Prostate gland (tissue), 2 donors: Measurements from ENCODE around the gene CEMIP. TPM values are rescaled to one million over a fixed set of nuclear protein-coding genes. Genes with fewer than 3 reads are reported as not detected.

Experiments used
- DNase-seq: peaks from one replicate; pipeline ENCODE4 v3.0.0-alpha.2; 2019; ENCODE audit warnings: low spot score
- H3K27ac ChIP-seq, 2 donors: fragments of 200-600 bp; sonication (generic); 2 replicates each; pipeline ENCODE4 v1.5.1; 2017 to 2019
- H3K27me3 ChIP-seq: fragments of 200-600 bp; sonication (generic); replicated peaks from 2 replicates; pipeline ENCODE4 v1.5.1; 2019; ENCODE audit not compliant: insufficient read depth
- H3K36me3 ChIP-seq, 2 donors: fragments of 200-600 bp; sonication (generic); 1 replicate in 1 of 2; 2 replicates in 1 of 2; pipeline versions ENCODE4 v1.5.1 to v1.8.1; 2017 to 2019
- H3K4me1 ChIP-seq: fragments of 200-600 bp; sonication (generic); replicated peaks from 2 replicates; pipeline ENCODE4 v1.5.1; 2019
- H3K4me3 ChIP-seq, 2 donors: fragments of 200-600 bp; sonication (generic); 2 replicates each; pipeline ENCODE4 v1.5.1; 2017 to 2019
- H3K9me3 ChIP-seq: fragments of 200-600 bp; sonication (generic); 2 replicates; pipeline ENCODE4 v1.5.1; 2017
- POLR2A ChIP-seq: fragments of 450-650 bp; IDR thresholded peaks from one replicate; pipeline ENCODE4 v1.6.1; 2016; ENCODE audit warnings: antibody characterized with exemption, mild to moderate bottlenecking
- POLR2AphosphoS5 ChIP-seq: sonication (generic); formaldehyde crosslinking; IDR thresholded peaks from one replicate; pipeline ENCODE4 v1.6.1; 2017; ENCODE audit warnings: antibody characterized with exemption
- WGBS: methylation state at CpG from one replicate; pipeline ENCODE4 v1.1.5; 2018; 5-methylcytosine and 5-hydroxymethylcytosine counted together
- intact Hi-C: fragments of 100-400 bp; cut with DNase I; formaldehyde crosslinking; loops from one replicate; pipeline ENCODE4 v1.14.2; 2022
- total RNA-seq, 2 donors: library from RNA; depleted of rRNA; stranded (reverse); fragments of >200 nt; gene quantifications; one replicate each; pipeline ENCODE4 v1.1.0, GENCODE V29; 2016
- TF ChIP-seq, protein P1 (sequence below), 4 experiments: fragments of 200-600 bp in 2 of 4; fragments of 450-650 bp in 2 of 4; sonication (generic) in 2 of 4; IDR thresholded peaks; 1 replicate in 3 of 4; 2 replicates in 1 of 4; pipeline ENCODE4 v1.5.1; 2016 to 2019; ENCODE audit warnings: antibody characterized with exemption in 4 of 4, mild to moderate bottlenecking in 2 of 4, moderate library complexity in 2 of 4

CEMIP gene
- total RNA-seq, 2 donors from 2014 or later, result 1.6 to 13.5 TPM

DNA sequence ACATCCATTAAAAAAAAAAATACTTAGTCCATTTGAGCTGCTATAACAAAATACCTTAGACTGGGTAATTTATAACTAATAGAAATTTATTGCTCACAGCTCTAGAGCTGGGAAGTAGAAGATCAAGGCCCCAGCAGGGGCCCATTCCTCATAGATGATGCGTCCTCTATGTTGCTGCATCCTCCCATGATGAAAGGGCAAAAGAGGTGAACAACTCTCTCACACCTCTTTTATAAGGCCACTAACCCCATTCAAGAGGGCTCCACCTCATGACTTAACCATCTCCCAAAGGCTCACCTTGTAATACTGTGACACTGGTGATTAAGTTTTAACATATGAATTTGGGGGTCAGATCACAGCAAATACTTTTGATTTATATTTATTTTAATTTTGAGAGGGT, 218.5 kb downstream of the CEMIP start:
- H3K9me3 ChIP-seq, result no peaks in the 10 kb centered on the region
- DNase-seq, result no peak
- peaks cover 3% of the 10 kb centered on the region for H3K4me1 ChIP-seq
- no peaks in the 10 kb centered on the region for H3K36me3 ChIP-seq
- no peak overlapping the region for H3K4me3 ChIP-seq
- intact Hi-C loops, result loop anchor here (10.0 kb wide), 1 partner anchor 303 kb away; the partner anchor contains the start of gene ABHD17C
- 100% methylated on average over 1 of the region's 1 CpG for WGBS
- H3K27ac ChIP-seq, result no peak overlapping the region
- no peaks in the 10 kb centered on the region for H3K27me3 ChIP-seq
- TF ChIP-seq POLR2AphosphoS5 (no peak), POLR2A (no peak)
- TF ChIP-seq, protein P1, sequence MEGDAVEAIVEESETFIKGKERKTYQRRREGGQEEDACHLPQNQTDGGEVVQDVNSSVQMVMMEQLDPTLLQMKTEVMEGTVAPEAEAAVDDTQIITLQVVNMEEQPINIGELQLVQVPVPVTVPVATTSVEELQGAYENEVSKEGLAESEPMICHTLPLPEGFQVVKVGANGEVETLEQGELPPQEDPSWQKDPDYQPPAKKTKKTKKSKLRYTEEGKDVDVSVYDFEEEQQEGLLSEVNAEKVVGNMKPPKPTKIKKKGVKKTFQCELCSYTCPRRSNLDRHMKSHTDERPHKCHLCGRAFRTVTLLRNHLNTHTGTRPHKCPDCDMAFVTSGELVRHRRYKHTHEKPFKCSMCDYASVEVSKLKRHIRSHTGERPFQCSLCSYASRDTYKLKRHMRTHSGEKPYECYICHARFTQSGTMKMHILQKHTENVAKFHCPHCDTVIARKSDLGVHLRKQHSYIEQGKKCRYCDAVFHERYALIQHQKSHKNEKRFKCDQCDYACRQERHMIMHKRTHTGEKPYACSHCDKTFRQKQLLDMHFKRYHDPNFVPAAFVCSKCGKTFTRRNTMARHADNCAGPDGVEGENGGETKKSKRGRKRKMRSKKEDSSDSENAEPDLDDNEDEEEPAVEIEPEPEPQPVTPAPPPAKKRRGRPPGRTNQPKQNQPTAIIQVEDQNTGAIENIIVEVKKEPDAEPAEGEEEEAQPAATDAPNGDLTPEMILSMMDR (IDR thresholded peaks at IDR 0.05), result no peak

DNA sequence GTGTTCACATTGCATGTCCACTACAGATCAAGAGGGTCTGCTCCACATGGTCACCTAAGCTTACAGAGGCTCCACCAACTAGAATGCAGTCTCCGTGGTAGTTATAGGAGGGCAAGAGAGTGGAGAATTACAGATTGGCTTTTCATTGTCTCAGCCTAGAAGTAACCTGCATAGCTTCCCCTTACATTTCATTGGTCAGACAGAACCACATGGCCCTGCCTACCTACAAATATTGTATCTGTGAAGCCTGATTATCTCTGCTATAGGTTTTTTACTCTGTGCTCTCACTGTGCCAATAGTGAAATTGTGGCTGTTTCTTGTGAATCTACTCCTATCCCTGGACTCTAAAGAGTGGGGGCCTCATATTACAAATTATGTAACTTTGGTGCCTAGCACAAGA, 219.1 kb downstream of the CEMIP start:
- DNase-seq, result no peak
- TF ChIP-seq POLR2AphosphoS5, result no peak
- TF ChIP-seq, protein P1 (IDR thresholded peaks at IDR 0.05), result no peak
- no peak for TF ChIP-seq POLR2A
- peaks cover 3% of the 10 kb centered on the region for H3K4me1 ChIP-seq
- H3K27ac ChIP-seq, result no peak overlapping the region
- H3K4me3 ChIP-seq, result no peak overlapping the region
- H3K27me3 ChIP-seq, result no peaks in the 10 kb centered on the region
- WGBS, result 92% methylated on average over 1 of the region's 1 CpG
- no peaks in the 10 kb centered on the region for H3K36me3 ChIP-seq
- intact Hi-C loops, result loop anchor here (10.0 kb wide), 1 partner anchor 303 kb away; the partner anchor contains the start of gene ABHD17C
- no peaks in the 10 kb centered on the region for H3K9me3 ChIP-seq

DNA sequence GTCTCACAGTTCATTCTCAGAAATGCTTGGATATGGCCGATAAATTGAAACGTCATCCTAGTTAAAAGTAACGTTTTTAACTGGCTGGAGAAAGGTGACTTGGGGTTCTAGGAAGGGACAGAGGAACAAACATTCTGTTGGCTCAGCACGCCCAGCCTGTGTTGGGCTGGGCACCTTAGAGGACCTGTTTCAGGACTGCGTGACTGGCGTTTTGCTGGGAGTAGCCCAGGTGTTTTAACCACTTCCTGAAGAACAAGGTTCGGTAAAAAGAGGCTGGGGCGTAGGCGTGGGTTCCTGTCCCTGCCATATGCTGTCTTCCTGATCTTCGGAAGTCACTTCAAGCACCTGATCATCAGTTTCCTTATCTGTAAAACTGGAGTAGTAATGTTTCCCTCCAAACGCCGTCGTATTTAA, 220.5 kb downstream of the CEMIP start:
- TF ChIP-seq, protein P1 (IDR thresholded peaks at IDR 0.05), result no peak
- no peak for TF ChIP-seq POLR2AphosphoS5
- TF ChIP-seq POLR2A, result no peak
- DNase-seq, result peak; percentile 22
- Histone ChIP-seq H3K9me3 (no peaks in the 10 kb centered on the region), H3K27ac (peak overlapping the region; percentile 95 to 98), H3K4me1 (peaks cover 3% of the 10 kb centered on the region), H3K4me3 (peak overlapping the region; percentile 90 to 96), H3K27me3 (no peaks in the 10 kb centered on the region), H3K36me3 (no peaks in the 10 kb centered on the region)
- WGBS, result 59% methylated on average over 13 of the region's 13 CpGs
- intact Hi-C loops, result loop anchor here (10.0 kb wide), 1 partner anchor 305 kb away; the partner anchor contains the start of gene ABHD17C

DNA sequence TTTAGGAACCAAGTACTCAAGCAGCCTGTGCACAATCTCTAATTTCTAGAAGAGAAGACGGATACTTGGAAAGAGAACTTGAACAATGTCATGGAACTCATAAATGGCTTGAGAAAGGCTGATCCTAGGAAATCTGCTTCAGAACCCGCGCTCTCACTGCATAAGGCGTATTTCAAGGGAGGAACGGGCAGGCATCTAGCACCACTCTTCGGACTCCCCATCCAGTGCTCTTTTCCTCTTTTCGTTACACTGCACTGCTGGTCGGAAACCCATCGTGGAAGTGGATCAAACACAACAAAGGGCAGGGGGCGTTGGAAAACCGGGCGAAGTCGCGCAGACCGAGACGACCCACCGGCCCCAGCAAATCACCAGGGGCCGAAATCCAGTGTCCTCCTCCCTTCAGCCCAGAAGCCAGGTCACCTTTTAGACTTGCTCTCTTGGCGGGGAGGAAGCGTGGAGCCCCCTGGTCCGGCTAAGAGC, 221.0 kb downstream of the CEMIP start:
- H3K9me3 ChIP-seq, result no peaks in the 10 kb centered on the region
- intact Hi-C loops, result no loop called here
- no peak for DNase-seq
- no peaks in the 10 kb centered on the region for H3K27me3 ChIP-seq
- peaks cover 3% of the 10 kb centered on the region for H3K4me1 ChIP-seq
- peak overlapping the region; percentile 90 to 96 for H3K4me3 ChIP-seq
- H3K27ac ChIP-seq, result peak overlapping the region; percentile 95 to 98
- no peak for TF ChIP-seq POLR2AphosphoS5
- no peak for TF ChIP-seq POLR2A
- TF ChIP-seq, protein P1 (IDR thresholded peaks at IDR 0.05), result no peak
- H3K36me3 ChIP-seq, result no peaks in the 10 kb centered on the region
- 7% methylated on average over 18 of the region's 21 CpGs for WGBS

DNA sequence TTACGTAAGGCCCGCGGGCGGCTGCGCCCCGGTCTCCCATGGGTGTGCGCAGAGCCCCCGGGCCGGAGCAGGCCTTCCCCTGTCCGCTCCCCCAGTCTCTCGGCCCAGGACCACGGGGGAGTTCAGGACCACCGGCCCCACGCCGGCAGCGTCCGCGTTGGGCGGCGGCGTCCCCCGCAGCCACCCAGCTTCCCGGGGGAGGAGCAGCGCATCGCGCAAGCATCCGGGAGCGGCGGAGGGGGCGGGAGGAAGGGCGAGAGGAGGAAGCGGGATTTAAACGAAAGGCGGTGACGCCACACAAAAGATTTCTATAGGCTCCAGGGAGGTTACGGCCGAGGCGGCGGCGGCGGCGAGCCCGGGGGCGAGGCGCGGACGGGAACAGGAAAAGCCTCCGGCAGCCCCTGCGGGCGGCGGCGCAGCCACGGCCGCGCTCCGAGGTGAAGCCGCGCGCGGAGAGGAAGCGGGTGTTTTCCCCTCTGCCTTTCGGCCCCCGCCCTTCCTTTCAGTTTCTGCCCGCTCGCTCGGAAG, 221.5 kb downstream of the CEMIP start, which contains the start of gene TLNRD1:
Gene TLNRD1, plus strand, starts transcription at position 300 of the 528 bp plus-strand sequence. CDS start 1,349 bp downstream, outside the sequence.
- peak; percentile 90 for DNase-seq
- Histone ChIP-seq H3K4me1 (peaks cover 3% of the 10 kb centered on the region), H3K4me3 (peak within 1 kb of the TSS; percentile 90 to 96), H3K9me3 (no peaks in the 10 kb centered on the region), H3K27ac (peak within 1 kb of the TSS; percentile 95 to 98), H3K27me3 (no peaks in the 10 kb centered on the region), H3K36me3 (no peaks in the 10 kb centered on the region)
- TF ChIP-seq, protein P1 (IDR thresholded peaks at IDR 0.05), result no peak
- peak; percentile 84 for TF ChIP-seq POLR2A
- peak; percentile 87 for TF ChIP-seq POLR2AphosphoS5
- WGBS, result under 1% methylated on average over 51 of the region's 66 CpGs
- intact Hi-C loops, result no loop called here
